ENCODE data around the gene MEPE. TPM values are rescaled to one million over a fixed set of nuclear protein-coding genes. Genes with fewer than 3 reads are reported as not detected.

Gene MEPE
- total and polyA plus RNA-seq, 4 donors: 0.07 TPM; not detected in 3

DNA sequence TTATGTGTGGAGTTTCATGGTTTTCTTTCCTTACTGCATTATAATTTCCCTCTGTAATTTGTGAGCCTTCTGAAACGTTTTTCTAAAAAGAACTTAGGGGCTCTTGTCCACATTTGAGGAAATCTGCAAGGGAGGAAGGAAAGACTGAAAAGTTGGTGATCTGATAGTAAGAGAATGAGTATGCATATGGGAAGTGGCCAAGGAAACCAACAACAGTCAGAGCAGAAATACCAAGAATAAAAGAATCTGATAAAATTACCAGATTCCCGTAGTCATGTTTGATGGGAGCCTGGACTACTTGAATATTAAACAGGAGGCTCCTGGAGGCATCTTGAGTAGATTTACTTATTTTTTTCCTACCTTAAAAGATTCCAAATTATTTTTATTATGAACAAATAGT is 50.1 kb downstream of the MEPE start:
- H3K4me3 ChIP-seq (ENCODE audit: low read depth in 1 of 3, low read length in 3 of 3): no peak overlapping the region
- no peaks in the 10 kb centered on the region for H3K27me3 ChIP-seq (ENCODE audit: control insufficient read depth in 4 of 4, insufficient read depth in 4 of 4, low read length in 3 of 4)
- H3K27ac ChIP-seq (ENCODE audit: low read depth in 1 of 2, low read length in 2 of 2): no peak overlapping the region
- 36% methylated on average over 2 of the region's 2 CpGs for WGBS
- DNase-seq (ENCODE audit: low spot score): no peak
- H3K4me1 ChIP-seq (ENCODE audit: control insufficient read depth in 4 of 4, insufficient read depth in 4 of 4, low read length in 3 of 4): no peaks in the 10 kb centered on the region
- no peaks in the 10 kb centered on the region for H3K36me3 ChIP-seq (ENCODE audit: control insufficient read depth in 4 of 4, insufficient read depth in 3 of 4, low read depth in 1 of 4, low read length in 3 of 4)
- no peak overlapping the region for H3K9ac ChIP-seq (ENCODE audit: low read depth in 1 of 2, low read length in 2 of 2)
- TF ChIP-seq RAD21 (IDR thresholded peaks at IDR 0.05) (no peak), HNF4A (conservative IDR thresholded peaks at IDR 0.05) (no peak), JUND (IDR thresholded peaks at IDR 0.05) (no peak), HNF4G (IDR thresholded peaks at IDR 0.05) (no peak), EGR1 (IDR thresholded peaks at IDR 0.05; ENCODE audit: low read depth in 2 of 2) (no peak), YY1 (IDR thresholded peaks at IDR 0.05) (no peak), FOXA2 (IDR thresholded peaks at IDR 0.05) (no peak), GABPA (IDR thresholded peaks at IDR 0.05 in 1 of 2, conservative IDR thresholded peaks at IDR 0.05 in 1 of 2) (no peak), CTCF (IDR thresholded peaks at IDR 0.05; ENCODE audit: low read depth, low read length, missing input control) (no peak), REST (IDR thresholded peaks at IDR 0.05) (no peak), MAX (IDR thresholded peaks at IDR 0.05) (no peak), FOXA1 (IDR thresholded peaks at IDR 0.05) (no peak), TAF1 (conservative IDR thresholded peaks at IDR 0.05) (no peak), SP1 (IDR thresholded peaks at IDR 0.05) (no peak), ZBTB33 (IDR thresholded peaks at IDR 0.05) (no peak), RXRA (IDR thresholded peaks at IDR 0.05) (no peak), NR2F2 (IDR thresholded peaks at IDR 0.05) (no peak)
- TF ChIP-seq, protein P1, sequence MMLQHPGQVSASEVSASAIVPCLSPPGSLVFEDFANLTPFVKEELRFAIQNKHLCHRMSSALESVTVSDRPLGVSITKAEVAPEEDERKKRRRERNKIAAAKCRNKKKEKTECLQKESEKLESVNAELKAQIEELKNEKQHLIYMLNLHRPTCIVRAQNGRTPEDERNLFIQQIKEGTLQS (IDR thresholded peaks at IDR 0.05): no peak
- no peaks in the 10 kb centered on the region for H3K9me3 ChIP-seq (ENCODE audit: control insufficient read depth in 4 of 4, low read length in 3 of 4)
